Calu3 (cell line): ENCODE data around the gene COL5A1. TPM values are rescaled to one million over a fixed set of nuclear protein-coding genes. Genes with fewer than 3 reads are reported as not detected.

Experiments
- BruUV-seq: library from RNA; stranded (reverse); fragments of 400-500 nt; replicated peaks from 2 replicates; lab custom pipeline; 2021; lab: Mats Ljungman, UMichigan
- CTCF ChIA-PET: fragments of 300-600 bp; sonication (Branson Sonifier 250); formaldehyde crosslinking; loops from one replicate; lab custom pipeline; 2022; ENCODE audit warnings: antibody characterized with exemption; lab: Charles Lee
- DNase-seq: peaks from one replicate; pipeline ENCODE4 v3.0.0; 2022
- H3K27ac Mint-ChIP-seq: one replicate; pipeline ENCODE4 v1.8.0; 2022; ENCODE audit warnings: mixed read lengths; ENCODE audit not compliant: unreplicated experiment
- H3K27me3 Mint-ChIP-seq: one replicate; pipeline ENCODE4 v1.8.0; 2022; ENCODE audit warnings: mixed read lengths; ENCODE audit not compliant: unreplicated experiment
- H3K36me3 Mint-ChIP-seq: one replicate; pipeline ENCODE4 v1.8.0; 2022; ENCODE audit warnings: mild to moderate bottlenecking, moderate library complexity, mixed read lengths; ENCODE audit not compliant: insufficient read depth, unreplicated experiment
- H3K4me1 Mint-ChIP-seq: one replicate; pipeline ENCODE4 v1.8.0; 2022; ENCODE audit warnings: mild to moderate bottlenecking, low read depth, mixed read lengths; ENCODE audit not compliant: unreplicated experiment
- H3K4me3 Mint-ChIP-seq: one replicate; pipeline ENCODE4 v1.8.0; 2022; ENCODE audit warnings: mild to moderate bottlenecking, low read depth, moderate library complexity, mixed read lengths; ENCODE audit not compliant: unreplicated experiment
- H3K9me3 Mint-ChIP-seq: one replicate; pipeline ENCODE4 v1.8.0; 2022; ENCODE audit warnings: low read depth, mixed read lengths; ENCODE audit not compliant: unreplicated experiment
- intact Hi-C: fragments of 100-400 bp; cut with micrococcal nuclease; formaldehyde crosslinking; loops from one replicate; pipeline ENCODE4 v1.10.0; 2022; ENCODE audit not compliant: unreplicated experiment
- total RNA-seq: library from RNA; stranded (reverse); gene quantifications from 2 replicates; pipeline ENCODE4 v1.2.3, GENCODE V29; 2022
- TF ChIP-seq, protein P1 (sequence below): fragments of 200-600 bp; IDR thresholded peaks from one replicate; pipeline ENCODE4 v1.8.0; 2022; ENCODE audit warnings: antibody characterized with exemption; ENCODE audit not compliant: unreplicated experiment

Gene COL5A1
- total RNA-seq, 1 experiment from 2014 or later = not detected

DNA sequence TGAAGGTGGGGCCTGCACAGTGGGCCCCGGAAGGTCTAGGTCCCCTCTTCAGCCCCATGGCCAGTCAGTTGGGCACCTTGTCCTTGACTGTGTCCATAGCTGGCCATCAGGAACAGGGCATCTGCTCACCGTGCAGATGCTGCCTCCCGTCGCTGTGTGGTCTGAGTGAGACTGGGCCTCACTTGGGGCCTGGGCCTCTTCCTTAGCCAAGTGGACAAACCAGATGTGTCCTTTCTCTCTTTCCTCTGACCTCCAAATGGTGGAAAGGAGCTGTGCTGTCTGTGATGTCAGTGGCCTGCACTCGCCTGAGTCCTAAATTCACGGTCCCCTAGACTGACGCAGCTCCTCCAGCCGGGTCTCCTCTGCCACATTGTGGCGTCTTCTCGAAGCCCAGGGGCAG, 114.5 kb downstream of the COL5A1 start:
- no peaks in the 10 kb centered on the region for H3K27me3 Mint-ChIP-seq
- intact Hi-C loops = no loop called here
- H3K4me3 Mint-ChIP-seq = no peak overlapping the region
- peaks cover 7% of the 10 kb centered on the region for H3K9me3 Mint-ChIP-seq
- TF ChIP-seq, protein P1, sequence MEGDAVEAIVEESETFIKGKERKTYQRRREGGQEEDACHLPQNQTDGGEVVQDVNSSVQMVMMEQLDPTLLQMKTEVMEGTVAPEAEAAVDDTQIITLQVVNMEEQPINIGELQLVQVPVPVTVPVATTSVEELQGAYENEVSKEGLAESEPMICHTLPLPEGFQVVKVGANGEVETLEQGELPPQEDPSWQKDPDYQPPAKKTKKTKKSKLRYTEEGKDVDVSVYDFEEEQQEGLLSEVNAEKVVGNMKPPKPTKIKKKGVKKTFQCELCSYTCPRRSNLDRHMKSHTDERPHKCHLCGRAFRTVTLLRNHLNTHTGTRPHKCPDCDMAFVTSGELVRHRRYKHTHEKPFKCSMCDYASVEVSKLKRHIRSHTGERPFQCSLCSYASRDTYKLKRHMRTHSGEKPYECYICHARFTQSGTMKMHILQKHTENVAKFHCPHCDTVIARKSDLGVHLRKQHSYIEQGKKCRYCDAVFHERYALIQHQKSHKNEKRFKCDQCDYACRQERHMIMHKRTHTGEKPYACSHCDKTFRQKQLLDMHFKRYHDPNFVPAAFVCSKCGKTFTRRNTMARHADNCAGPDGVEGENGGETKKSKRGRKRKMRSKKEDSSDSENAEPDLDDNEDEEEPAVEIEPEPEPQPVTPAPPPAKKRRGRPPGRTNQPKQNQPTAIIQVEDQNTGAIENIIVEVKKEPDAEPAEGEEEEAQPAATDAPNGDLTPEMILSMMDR = no peak
- no peak for DNase-seq
- CTCF ChIA-PET = no interaction called here
- no TSS peak for BruUV-seq
- no peaks in the 10 kb centered on the region for H3K36me3 Mint-ChIP-seq
- no peaks in the 10 kb centered on the region for H3K4me1 Mint-ChIP-seq
- H3K27ac Mint-ChIP-seq = no peak overlapping the region

DNA sequence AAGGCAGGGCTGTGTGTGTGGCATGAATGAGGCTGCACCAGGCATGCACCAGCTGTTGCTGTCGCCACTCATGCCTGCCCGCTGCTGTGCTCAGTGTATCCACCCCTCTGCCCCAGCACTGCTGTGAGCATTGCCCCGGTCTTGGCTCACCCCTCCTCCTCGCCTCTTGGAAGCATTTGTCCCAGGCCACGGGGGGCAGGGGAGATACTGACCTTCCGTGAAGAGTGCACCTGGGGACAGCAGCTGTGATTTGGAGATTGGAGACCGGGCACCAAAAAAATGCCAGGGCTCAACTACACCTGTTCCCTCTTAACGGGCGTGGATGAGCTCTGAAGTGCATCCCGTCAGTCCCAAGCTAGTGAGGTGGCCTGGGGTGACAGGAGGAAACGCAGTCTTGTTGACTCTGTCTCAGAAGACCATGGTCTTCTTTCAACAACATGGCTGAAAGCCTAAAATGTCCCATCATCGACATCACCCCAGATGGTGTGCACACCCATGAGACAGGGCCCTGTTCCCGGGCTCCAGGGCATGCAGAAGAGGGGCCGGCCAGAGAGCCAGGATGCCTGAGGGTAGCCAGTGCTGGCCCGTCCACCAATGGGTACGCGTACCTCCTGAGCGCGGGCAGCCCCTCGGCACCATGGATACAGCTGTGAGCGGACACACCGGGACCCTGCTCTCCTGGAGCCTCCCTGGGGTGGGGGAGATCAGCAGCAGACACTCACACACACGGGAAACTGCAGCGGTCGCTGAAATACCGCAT, 115.8 kb downstream of the COL5A1 start:
- Mint-ChIP-seq H3K36me3 (no peaks in the 10 kb centered on the region), H3K4me3 (no peak overlapping the region), H3K27ac (no peak overlapping the region), H3K9me3 (peaks cover 7% of the 10 kb centered on the region), H3K27me3 (no peaks in the 10 kb centered on the region), H3K4me1 (no peaks in the 10 kb centered on the region)
- TF ChIP-seq, protein P1 = no peak
- no TSS peak for BruUV-seq
- intact Hi-C loops = no loop called here
- CTCF ChIA-PET = no interaction called here
- no peak for DNase-seq

DNA sequence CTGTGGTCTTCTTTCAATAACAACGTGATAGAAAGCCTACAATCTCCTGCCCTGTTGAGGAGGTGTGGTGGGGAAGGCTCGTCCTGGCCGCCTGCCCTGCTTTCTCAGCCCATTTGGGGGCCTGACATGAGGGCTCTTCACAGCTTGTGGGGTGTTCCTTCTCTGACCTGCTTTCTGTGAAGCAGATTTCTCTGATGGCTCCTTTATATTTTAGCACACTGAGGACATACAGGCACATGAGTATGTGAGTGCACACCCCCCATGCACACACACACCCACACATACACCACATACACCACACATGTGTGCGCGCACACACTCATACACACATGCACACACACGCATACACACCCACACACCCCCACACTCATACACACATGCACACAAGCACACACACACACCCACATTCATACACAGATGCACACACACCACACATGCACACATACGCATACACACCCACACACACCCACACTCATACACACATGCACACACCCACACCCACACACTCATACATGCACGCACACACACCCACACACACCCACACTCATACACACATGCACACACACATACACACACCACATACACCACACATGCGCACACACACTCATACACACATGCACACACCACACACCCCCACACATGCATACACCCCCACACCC, 117.5 kb downstream of the COL5A1 start:
- BruUV-seq = no TSS peak
- CTCF ChIA-PET = no interaction called here
- DNase-seq = no peak
- TF ChIP-seq, protein P1 = no peak
- Mint-ChIP-seq H3K27me3 (no peaks in the 10 kb centered on the region), H3K4me3 (no peak overlapping the region), H3K27ac (no peak overlapping the region), H3K36me3 (no peaks in the 10 kb centered on the region), H3K4me1 (no peaks in the 10 kb centered on the region), H3K9me3 (peaks cover 7% of the 10 kb centered on the region)
- intact Hi-C loops = no loop called here

DNA sequence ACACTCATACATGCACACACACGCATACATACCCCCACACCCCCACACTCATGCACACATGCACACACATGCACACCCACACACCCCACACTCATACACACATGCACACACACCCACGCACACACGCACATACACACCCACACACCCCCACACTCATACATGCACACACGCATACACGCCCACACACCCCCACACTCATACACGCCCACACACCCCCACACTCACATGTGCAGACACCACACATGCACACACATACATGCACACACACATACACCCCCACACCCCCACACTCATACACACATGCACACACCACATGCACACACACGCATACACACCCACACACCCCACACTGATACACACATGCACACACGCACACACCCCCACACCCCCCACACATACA, 118.3 kb downstream of the COL5A1 start:
- H3K9me3 Mint-ChIP-seq = peaks cover 7% of the 10 kb centered on the region
- CTCF ChIA-PET = no interaction called here
- H3K36me3 Mint-ChIP-seq = no peaks in the 10 kb centered on the region
- intact Hi-C loops = no loop called here
- TF ChIP-seq, protein P1 = no peak
- no peaks in the 10 kb centered on the region for H3K27me3 Mint-ChIP-seq
- no peak overlapping the region for H3K27ac Mint-ChIP-seq
- BruUV-seq = no TSS peak
- no peaks in the 10 kb centered on the region for H3K4me1 Mint-ChIP-seq
- no peak for DNase-seq
- no peak overlapping the region for H3K4me3 Mint-ChIP-seq
